22Rv1 (cell line): ENCODE measurements around the gene ANKRD39.

Experiments
- ZFX ChIP-seq: fragments of 450-650 bp; IDR thresholded peaks from 2 replicates; pipeline ENCODE4 v1.6.1; 2017; ENCODE audit warnings: antibody characterized with exemption, borderline replicate concordance
- TF ChIP-seq, protein P1 (sequence below): fragments of 450-650 bp; IDR thresholded peaks from 2 replicates; pipeline ENCODE4 v1.5.1; 2017; ENCODE audit warnings: mild to moderate bottlenecking

- TF ChIP-seq, protein P1, sequence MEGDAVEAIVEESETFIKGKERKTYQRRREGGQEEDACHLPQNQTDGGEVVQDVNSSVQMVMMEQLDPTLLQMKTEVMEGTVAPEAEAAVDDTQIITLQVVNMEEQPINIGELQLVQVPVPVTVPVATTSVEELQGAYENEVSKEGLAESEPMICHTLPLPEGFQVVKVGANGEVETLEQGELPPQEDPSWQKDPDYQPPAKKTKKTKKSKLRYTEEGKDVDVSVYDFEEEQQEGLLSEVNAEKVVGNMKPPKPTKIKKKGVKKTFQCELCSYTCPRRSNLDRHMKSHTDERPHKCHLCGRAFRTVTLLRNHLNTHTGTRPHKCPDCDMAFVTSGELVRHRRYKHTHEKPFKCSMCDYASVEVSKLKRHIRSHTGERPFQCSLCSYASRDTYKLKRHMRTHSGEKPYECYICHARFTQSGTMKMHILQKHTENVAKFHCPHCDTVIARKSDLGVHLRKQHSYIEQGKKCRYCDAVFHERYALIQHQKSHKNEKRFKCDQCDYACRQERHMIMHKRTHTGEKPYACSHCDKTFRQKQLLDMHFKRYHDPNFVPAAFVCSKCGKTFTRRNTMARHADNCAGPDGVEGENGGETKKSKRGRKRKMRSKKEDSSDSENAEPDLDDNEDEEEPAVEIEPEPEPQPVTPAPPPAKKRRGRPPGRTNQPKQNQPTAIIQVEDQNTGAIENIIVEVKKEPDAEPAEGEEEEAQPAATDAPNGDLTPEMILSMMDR, result no peak
- no peak for TF ChIP-seq ZFX
Observed at GRCh38 chr2:96798733-96799622, 58.8 kb downstream of the ANKRD39 start.
